Lower lobe of right lung (tissue), 2 donors: Measurements from ENCODE around the gene MKX. TPM values are rescaled to one million over a fixed set of nuclear protein-coding genes. Genes with fewer than 3 reads are reported as not detected.

Experiments
- ATAC-seq, 2 donors: fragments of 200-7000 bp; cut with Tn5 transposase; one replicate each; pipeline ENCODE4 v1.9.1; 2020 to 2022; ENCODE audit warnings: mild to moderate bottlenecking in 2 of 2, moderate library complexity in 2 of 2
- DNase-seq: peaks from one replicate; pipeline ENCODE4 v3.0.0-alpha.2; 2020
- H3K27ac ChIP-seq: fragments of 200-600 bp; one replicate; pipeline ENCODE4 v1.8.0; 2022
- H3K27me3 ChIP-seq: fragments of 200-600 bp; one replicate; pipeline ENCODE4 v1.8.0; 2022; ENCODE audit warnings: low read depth
- H3K36me3 ChIP-seq: fragments of 200-600 bp; one replicate; pipeline ENCODE4 v1.8.0; 2022; ENCODE audit warnings: mild to moderate bottlenecking
- H3K4me1 ChIP-seq: fragments of 200-600 bp; one replicate; pipeline ENCODE4 v1.8.0; 2022
- H3K4me3 ChIP-seq: fragments of 200-600 bp; one replicate; pipeline ENCODE4 v1.8.0; 2022; ENCODE audit warnings: mild to moderate bottlenecking
- H3K9me3 ChIP-seq: fragments of 200-600 bp; one replicate; pipeline ENCODE4 v1.8.0; 2022
- intact Hi-C: fragments of 100-400 bp; cut with DNase I; formaldehyde crosslinking; loops from one replicate; pipeline ENCODE4 v1.11.0; 2022
- total RNA-seq: library from RNA; stranded (reverse); fragmentation: NEBNext Ultra II Directional; extraction: Animal tissue kit (Norgen Biotek cat#: 25700); gene quantifications from one replicate; pipeline ENCODE4 v1.2.1, GENCODE V29; 2021
- TF ChIP-seq, protein P1 (sequence below): fragments of 200-600 bp; IDR thresholded peaks from one replicate; pipeline ENCODE4 v1.8.0; 2022; ENCODE audit warnings: antibody characterized with exemption, mild to moderate bottlenecking
- donor health status: DM: no; HTN: yes; CAD: no; lungs with severe emphysema.

The MKX gene
- total RNA-seq, 1 donor from 2014 or later = 1.6 TPM

DNA sequence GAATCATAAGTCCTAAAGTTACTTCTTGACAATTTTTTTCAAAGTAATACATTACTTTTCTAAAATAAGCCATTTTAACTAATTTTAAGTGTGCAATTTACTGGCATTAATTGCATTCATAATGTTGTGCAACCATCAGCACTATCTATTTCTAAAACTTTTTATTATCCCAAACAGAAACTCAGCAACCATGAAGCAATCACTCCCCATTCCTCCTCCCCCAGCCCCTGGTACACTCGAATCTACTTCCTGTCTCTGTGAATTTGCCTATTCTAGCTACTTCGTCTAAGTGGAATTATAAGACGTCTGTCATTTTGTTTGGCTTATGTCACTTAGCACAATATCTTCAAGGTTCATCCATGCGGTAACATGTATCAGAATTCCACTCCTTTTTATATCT, 84.9 kb downstream of the MKX start:
- no peaks in the 10 kb centered on the region for H3K4me1 ChIP-seq
- no peak for DNase-seq
- no peaks in the 10 kb centered on the region for H3K9me3 ChIP-seq
- H3K4me3 ChIP-seq = no peak overlapping the region
- intact Hi-C loops = no loop called here
- H3K27ac ChIP-seq = no peak overlapping the region
- TF ChIP-seq, protein P1, sequence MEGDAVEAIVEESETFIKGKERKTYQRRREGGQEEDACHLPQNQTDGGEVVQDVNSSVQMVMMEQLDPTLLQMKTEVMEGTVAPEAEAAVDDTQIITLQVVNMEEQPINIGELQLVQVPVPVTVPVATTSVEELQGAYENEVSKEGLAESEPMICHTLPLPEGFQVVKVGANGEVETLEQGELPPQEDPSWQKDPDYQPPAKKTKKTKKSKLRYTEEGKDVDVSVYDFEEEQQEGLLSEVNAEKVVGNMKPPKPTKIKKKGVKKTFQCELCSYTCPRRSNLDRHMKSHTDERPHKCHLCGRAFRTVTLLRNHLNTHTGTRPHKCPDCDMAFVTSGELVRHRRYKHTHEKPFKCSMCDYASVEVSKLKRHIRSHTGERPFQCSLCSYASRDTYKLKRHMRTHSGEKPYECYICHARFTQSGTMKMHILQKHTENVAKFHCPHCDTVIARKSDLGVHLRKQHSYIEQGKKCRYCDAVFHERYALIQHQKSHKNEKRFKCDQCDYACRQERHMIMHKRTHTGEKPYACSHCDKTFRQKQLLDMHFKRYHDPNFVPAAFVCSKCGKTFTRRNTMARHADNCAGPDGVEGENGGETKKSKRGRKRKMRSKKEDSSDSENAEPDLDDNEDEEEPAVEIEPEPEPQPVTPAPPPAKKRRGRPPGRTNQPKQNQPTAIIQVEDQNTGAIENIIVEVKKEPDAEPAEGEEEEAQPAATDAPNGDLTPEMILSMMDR = no peak
- ATAC-seq = no peak
- no peaks in the 10 kb centered on the region for H3K36me3 ChIP-seq
- H3K27me3 ChIP-seq = no peaks in the 10 kb centered on the region

DNA sequence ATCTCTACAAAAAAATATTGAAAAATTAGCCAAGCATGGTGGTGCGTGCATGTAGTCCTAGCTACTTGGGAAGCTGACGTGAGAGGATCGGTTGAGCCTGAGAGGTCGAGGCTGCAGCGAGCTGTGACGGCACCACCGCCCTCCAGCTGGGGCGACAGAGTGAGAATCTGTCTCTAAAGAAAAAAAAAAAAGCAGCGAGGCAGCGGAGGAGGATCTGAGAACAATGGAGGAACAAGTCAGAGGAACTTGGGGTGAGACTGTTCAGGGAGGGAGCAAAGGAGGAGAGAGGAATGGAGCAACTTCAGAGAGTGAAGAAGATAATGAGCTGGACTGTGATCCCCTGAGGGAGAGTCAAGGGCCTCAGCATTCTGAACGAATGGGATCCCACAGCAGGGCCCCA, 85.4 kb downstream of the MKX start:
- Histone ChIP-seq H3K9me3 (no peaks in the 10 kb centered on the region), H3K27ac (no peak overlapping the region), H3K4me3 (no peak overlapping the region), H3K27me3 (no peaks in the 10 kb centered on the region), H3K36me3 (no peaks in the 10 kb centered on the region), H3K4me1 (no peaks in the 10 kb centered on the region)
- peak; percentile 29 to 33 for ATAC-seq
- intact Hi-C loops = no loop called here
- DNase-seq = no peak
- TF ChIP-seq, protein P1 = no peak

- peak in 1 of 2 donors; percentile 33 for ATAC-seq
- TF ChIP-seq, protein P1 = no peak
- H3K36me3 ChIP-seq = no peaks in the 10 kb centered on the region
- H3K27ac ChIP-seq = no peak overlapping the region
- H3K4me1 ChIP-seq = no peaks in the 10 kb centered on the region
- no peak overlapping the region for H3K4me3 ChIP-seq
- no peaks in the 10 kb centered on the region for H3K27me3 ChIP-seq
- DNase-seq = no peak
- no peaks in the 10 kb centered on the region for H3K9me3 ChIP-seq
- intact Hi-C loops = loop anchor here (10.0 kb wide), 1 partner anchor 215 kb away; no protein-coding TSS in a partner anchor
Observed at GRCh38 chr10:27659786-27660185, 85.8 kb downstream of the MKX start.

- H3K9me3 ChIP-seq = no peaks in the 10 kb centered on the region
- no peak overlapping the region for H3K4me3 ChIP-seq
- no peak for DNase-seq
- H3K36me3 ChIP-seq = no peaks in the 10 kb centered on the region
- ATAC-seq = no peak
- no peaks in the 10 kb centered on the region for H3K27me3 ChIP-seq
- intact Hi-C loops = loop anchor here (10.0 kb wide), 1 partner anchor 214 kb away; no protein-coding TSS in a partner anchor
- H3K4me1 ChIP-seq = no peaks in the 10 kb centered on the region
- TF ChIP-seq, protein P1 = no peak
- no peak overlapping the region for H3K27ac ChIP-seq
Observed at GRCh38 chr10:27658788-27659187, 86.8 kb downstream of the MKX start.

GRCh38 chr10:27655296-27655695, 90.3 kb downstream of the MKX start:
- intact Hi-C loops = loop anchor here (10.0 kb wide), 1 partner anchor 210 kb away; no protein-coding TSS in a partner anchor
- no peak overlapping the region for H3K27ac ChIP-seq
- H3K27me3 ChIP-seq = no peaks in the 10 kb centered on the region
- H3K36me3 ChIP-seq = no peaks in the 10 kb centered on the region
- DNase-seq (no peak), ATAC-seq (no peak)
- no peaks in the 10 kb centered on the region for H3K4me1 ChIP-seq
- H3K9me3 ChIP-seq = no peaks in the 10 kb centered on the region
- TF ChIP-seq, protein P1 = no peak
- no peak overlapping the region for H3K4me3 ChIP-seq

DNA sequence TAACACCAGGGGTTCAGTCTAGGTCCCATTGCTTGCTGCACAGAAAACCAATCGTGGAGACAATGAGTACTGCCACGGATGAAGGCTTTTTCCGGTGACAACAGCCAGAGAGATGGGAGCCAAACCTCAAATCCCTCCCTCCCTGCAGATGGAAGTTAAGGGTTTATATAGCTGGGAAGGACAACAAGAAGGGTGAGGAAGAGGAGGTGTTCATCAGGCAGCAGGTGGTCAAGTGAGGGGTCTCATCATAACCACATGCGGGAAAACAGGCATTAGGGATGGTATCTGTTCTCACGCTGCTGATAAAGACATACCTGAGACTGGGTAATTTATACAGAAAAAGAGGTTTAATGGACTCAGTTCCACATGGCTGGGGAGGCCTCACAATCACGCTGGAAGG, 91.3 kb downstream of the MKX start:
- no peak for ATAC-seq

More for the DNA sequence above, 91.3 kb downstream of the MKX start:
- intact Hi-C loops = loop anchor here (10.0 kb wide), 1 partner anchor 209 kb away; no protein-coding TSS in a partner anchor
- Histone ChIP-seq H3K4me1 (no peaks in the 10 kb centered on the region), H3K27me3 (no peaks in the 10 kb centered on the region), H3K4me3 (no peak overlapping the region), H3K27ac (no peak overlapping the region), H3K36me3 (no peaks in the 10 kb centered on the region), H3K9me3 (no peaks in the 10 kb centered on the region)
- no peak for DNase-seq
- TF ChIP-seq, protein P1 = no peak
